Nucleus accumbens (tissue), 56 donors: Measurements from ENCODE around the gene ZNF678.
"Not testable (repeated sequence)": the region's sequence is repeated elsewhere in the genome, so short reads cannot be mapped to it uniquely, and the experiment has no call there.

Experiments
- DNase-seq, 56 donors: peaks; one replicate each; lab custom pipeline; 2025; lab: John Stamatoyannopoulos, UW

Gene ZNF678

DNA sequence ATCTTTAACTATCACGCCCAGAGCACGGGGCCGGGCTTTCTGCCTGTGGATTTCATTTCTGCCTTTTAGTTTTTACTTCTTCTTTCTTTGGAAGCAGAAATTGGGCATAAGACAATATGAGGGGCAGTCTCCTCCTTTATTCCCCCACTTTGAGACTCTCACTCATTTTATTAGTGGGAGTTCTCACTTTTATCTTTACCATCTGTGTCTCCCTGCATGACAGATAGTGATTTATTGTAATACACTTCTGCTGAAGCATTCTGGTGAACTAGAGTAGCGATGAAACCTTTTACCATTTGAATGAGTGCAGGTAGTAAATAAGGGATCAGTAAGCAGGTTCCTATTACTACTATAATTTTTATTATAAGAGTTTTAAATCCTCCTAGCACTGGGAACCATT is 26.4 kb downstream of the ZNF678 start:
- not testable (repeated sequence) for DNase-seq

DNA sequence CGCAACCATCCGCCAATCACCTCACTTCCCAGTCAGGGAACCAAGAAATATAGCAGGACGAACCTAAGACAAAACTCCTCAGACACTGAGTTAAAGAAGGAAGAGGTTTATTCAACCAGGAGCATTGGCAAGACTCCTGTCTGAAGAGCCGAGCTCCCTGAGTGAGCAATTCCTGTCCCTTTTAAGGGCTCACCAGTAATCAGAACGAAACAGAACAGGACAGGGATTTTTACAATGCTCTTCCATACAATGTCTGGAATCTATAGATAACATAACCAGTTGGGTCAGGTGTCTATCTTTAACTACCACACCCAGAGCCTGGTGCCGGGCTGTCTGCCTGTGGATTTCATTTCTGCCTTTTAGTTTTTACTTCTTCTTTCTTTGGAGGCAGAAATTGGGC is 32.9 kb downstream of the ZNF678 start:
- DNase-seq = not testable (repeated sequence)

DNA sequence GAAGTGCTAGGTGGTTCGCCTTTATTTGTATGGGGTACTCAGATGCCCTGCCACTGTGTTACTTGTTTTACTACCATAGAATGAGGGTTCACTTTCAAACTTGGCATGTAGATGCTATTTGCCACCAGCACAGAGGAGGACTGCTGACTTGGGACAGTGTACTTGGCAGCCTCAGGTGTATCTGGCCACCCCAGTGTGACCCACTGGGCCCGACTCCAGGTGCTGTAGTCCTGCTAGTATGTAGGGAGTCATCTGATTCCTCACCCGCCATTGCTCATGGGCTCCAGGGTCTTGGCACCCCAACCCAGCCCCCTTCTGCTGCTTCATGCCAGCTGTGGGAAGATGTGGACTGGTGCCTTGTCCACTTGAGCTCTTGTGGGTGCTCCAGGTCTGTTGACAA is 40.0 kb downstream of the ZNF678 start:
- no peak for DNase-seq

DNA sequence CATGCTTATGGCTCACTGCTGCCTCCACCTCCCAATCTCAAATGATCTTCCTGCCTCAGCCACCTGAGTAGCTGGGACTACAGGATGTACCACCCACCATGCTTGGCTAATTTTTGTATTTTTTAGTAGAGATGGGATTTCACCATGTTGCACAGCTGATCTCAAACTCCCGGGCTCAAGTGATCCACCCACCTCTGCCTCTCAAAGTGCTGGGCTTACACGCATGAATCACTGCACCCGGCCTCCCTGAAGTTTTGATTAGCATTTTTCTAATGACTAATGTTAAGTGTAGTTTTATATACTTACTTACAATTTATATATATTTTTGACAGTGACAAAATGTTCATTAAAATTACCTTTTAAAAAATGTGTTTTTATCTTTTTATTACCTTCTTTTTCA is 41.1 kb downstream of the ZNF678 start:
- peak in 18 of 56 donors; percentile 4 to 54 (median 22) for DNase-seq

DNA sequence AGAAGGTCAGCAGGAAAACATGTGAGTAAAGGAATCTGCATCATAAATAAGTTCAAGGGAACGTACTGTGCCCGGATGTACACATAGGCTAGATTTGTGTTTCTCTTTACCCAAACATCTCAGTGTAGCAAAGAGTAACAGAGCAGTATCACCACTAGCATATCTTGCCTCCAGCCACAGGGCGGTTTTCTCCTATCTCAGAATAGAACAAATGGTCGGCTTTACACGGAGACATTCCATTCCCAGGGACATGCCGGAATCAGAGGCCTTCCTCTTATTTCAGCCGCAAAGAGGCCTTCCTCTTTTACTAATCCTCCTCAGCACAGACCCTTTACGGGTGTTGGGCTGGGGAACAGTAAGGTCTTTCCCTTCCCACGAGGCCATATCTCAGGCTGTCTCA is 42.9 kb downstream of the ZNF678 start:
- not testable (repeated sequence) for DNase-seq

DNA sequence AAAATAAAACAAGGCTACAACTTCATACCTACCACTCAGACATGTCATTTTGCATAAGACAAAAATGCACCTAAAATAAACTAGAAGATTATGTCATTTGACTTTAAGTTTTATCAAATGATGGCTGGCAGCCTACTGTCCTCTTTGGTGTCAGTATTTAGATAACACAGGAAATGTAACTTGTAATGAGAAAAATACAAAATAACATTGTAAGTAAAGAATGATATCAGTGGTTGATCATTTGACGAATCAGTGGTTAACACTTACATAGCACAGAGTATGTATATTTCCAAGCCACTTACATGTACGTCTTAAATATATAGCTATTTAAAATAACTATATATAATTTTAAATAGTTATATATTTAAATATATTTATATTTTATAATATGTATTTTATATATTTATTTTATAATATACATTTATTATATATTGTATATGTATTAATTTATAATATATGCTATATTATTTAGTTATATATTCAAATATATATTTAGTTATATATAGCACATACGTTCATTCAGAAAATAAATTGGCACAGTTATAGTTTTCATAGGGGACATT is 44.1 kb downstream of the ZNF678 start:
- no peak for DNase-seq

DNA sequence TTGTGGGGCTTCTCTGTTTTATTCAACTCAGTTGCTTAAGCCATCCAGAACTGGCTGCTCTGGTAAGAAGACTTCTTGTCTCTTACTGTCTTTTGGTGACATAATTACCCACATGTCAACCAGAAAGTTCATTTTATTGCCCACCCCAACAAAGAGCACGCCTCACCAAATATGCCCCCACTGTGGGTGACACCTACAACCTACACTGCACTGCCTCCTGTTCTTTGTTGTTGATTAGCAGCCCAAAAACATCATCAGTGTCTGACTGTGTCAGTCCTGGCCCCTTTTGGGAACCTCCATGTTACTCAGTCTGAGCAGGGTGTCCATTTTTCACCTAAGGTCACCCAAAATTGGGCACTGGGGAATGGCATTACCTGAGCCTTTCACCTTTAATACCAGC is 49.3 kb downstream of the ZNF678 start:
- DNase-seq = no peak

DNA sequence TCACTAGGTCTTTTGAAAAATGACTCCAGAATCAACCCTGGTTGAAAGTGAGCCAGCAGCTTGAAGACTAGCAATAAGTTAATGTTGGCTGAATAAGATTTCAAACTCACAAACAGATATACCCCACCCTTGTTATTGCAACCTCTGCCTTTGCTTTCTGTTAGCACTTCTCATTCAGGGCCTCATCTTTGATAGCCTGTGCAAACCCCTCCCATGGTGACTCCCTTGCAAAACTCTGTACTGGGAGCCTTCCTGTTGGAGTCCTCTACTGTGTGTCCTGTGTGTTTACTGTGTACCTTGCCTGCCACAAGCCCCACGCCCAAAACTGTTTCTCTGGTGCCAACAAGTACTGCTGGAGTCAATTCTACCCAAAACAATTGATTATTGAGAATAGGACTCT is 50.2 kb downstream of the ZNF678 start:
- DNase-seq = no peak

DNA sequence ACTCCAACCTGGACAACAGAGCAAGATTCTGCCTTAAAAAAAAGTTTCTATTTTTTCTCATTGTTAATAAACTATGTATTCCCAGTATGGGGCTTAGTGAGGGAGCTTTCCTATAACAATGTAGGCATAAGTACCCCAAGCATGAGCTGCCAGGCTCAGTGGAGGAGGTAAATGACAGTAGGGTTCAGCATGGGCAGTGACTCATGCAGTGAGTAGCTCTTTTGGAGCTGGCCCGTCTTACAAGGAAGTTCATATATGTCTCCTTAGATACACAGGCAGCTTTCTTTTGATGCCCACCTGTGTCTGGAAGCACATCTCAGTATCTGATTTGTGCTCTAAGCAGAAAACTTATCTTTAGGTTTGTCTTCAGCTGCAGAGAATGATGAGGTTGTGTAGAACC is 57.9 kb downstream of the ZNF678 start:
- no peak for DNase-seq

DNA sequence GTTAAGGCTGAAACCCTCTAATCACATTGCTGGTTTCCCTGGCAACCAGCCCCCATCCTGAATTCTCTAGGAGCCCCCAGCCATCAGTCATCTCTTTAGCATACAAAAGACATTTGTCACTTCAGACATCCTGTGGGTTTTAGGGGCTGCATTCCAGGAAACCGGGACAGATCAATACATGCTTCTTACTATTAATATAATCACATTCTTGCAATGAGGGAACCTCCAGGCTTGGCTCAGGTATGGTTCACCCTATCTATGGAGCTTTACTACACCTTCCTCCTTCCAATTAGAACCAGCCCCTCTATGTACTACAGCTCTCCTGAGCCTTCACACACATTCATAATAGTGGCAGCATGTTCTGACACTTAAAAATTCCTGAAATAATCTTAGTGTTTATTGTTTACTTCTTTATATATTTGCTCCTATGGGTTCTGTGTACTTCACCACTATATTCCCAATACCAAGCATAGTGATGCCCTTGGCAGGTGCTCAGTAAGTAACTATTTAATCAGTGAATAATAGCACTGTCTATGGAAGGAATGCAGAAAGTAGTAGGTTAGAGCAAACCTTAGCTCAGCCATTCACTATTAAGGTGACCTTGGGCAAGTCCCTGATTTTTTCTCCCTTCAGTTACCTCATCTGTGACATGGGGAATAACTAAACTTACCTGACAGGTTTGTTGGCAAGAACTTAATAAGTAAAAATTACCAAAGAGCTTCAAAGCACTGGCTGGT is 59.6 kb downstream of the ZNF678 start:
- DNase-seq = no peak

DNA sequence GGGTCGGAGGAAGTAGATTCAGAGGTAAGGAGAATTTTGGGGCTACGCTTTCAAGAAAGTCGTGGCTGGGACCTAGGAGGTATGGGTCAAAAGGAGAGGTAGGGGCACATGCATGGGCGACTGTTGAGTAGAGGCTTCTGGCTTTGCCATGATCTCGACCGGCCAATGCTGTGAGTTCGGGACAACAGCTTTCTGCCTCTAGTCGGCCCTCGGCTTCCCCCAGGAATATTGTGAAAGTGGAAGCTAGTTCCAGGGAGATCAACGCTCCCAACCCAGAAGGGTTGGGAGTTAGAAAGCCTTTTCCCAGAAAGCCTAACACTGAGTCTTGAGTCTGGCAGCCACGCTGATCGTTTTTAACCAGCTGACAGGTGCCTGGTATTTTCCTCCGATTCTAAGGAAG is 69.0 kb downstream of the ZNF678 start:
- DNase-seq = no peak

DNA sequence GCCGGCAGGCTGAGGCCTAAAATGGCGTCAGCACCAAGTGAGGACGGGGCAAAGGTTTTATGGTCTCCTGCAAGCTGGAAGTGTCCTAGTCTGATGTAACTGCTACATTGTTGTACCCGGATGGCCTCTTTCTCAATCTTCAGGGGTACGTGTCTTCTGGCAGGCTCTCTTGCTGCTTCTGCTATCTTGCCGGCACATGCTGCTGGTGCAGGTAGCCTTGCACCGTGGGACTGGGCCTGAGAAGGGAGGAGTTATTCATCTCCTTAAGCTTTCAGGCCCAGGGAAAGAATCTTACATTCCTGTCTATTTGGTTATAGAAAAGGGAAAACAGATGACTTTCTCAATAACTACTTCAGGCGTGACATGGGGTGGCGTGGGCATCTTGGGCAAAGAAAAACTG is 72.2 kb downstream of the ZNF678 start:
- DNase-seq = no peak

DNA sequence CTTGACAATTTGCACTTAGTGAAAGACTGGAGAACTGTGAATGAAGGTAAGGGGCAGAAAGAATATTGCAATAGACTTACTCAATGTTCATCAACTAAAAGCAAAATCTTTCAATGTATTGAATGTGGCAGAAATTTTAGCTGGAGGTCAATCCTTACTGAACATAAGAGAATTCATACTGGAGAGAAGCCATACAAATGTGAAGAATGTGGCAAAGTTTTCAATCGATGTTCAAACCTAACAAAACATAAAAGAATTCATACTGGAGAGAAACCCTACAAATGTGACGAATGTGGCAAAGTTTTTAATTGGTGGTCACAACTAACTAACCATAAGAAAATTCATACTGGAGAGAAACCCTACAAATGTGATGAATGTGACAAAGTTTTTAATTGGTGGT is 91.1 kb downstream of the ZNF678 start:
- no peak for DNase-seq

DNA sequence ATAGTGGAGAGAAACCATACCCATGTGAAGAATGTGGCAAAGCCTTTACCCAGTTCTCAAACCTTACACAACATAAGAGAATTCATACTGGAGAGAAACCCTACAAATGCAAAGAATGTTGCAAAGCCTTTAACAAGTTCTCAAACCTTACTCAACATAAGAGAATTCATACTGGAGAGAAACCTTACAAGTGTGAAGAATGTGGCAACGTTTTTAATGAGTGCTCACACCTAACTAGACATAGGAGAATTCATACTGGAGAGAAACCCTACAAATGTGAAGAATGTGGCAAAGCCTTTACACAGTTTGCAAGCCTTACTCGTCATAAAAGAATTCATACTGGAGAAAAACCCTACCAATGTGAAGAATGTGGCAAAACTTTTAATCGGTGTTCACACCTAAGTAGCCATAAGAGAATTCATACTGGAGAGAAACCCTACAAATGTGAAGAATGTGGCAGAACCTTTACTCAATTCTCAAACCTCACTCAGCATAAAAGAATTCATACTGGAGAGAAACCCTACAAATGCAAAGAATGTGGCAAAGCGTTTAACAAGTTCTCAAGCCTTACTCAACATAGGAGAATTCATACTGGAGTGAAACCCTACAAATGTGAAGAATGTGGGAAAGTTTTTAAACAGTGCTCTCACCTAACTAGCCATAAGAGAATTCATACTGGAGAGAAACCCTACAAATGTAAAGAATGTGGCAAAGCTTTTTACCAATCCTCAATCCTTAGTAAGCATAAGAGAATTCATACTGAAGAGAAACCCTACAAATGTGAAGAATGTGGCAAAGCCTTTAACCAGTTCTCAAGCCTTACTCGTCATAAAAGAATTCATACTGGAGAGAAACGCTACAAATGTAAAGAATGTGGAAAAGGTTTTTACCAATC is 91.7 kb downstream of the ZNF678 start:
- no peak for DNase-seq

DNA sequence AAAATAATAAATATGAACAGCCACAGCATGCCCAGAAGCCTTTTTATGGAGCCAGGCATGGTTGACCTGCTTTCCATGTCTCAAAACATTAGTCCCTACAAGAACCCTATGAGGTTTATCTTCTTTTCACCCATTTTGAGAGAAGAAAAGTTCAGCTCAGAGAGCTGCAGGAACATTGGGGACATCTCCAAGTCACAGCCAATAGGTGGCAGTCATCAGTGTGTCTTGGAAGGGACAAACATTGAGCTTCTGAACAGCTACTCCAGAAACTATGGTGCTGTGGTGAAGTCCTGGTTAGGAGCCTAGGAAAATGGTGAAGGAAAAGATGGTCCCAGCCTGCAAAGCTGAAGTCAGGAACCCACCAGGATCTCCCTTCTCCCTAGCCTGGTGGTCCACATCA is 98.1 kb downstream of the ZNF678 start:
- no peak for DNase-seq

DNA sequence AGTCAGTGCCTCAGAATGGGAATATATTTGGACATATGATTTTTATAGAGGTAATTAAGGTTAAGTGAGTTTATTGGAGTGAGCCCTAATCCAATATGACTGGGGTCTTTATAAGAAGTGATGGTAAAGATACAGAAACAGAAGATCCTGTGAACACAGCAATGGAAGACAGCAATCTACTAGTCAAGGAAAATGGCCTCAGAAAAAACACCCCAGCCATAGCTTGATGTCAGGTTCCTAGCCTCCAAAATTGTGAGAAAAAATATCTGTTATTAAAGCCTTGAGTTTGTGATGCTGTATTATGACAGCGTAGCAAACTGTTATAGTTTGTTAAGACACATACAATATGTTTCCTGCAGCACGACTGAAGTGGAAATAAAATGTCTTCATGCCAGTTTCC is 99.6 kb downstream of the ZNF678 start:
- DNase-seq = no peak

DNA sequence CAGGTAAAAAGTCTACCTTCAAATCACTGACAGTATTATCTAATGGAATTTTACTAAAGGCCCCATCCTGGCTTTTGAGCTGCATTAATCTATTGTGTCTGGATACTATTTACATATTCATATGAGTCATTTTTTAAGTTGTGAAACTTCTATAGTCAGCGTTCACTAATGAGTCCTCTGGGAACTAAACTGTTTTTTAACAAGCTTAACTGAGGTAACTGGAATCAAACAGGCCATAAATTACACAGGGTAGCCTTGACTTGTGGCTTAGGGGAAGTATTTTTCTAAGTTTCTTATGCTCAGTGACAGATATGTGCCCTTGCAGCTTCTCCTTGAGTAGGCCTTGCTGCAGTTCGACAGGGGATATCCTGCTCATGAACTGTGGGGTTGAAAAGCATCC is 102.9 kb downstream of the ZNF678 start:
- DNase-seq = no peak

DNA sequence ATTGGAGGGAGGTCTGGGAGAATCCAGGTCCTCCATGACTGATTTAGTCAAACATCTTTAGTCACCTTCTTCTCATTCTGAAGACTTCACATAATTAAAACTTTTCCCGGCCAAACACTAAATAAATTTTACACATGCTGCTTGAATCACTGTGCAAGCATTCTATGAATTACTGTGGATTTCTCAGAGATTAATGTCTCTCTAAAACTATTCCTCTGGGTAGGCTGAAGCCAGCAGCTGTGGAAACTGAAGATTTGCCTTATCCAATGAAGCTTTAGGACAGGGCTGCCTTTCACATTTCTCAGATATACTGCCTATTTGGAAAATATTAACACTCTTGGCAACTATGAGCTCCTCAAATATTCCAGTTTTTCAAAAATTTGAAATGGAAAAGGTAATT is 110.1 kb downstream of the ZNF678 start:
- DNase-seq = no peak

DNA sequence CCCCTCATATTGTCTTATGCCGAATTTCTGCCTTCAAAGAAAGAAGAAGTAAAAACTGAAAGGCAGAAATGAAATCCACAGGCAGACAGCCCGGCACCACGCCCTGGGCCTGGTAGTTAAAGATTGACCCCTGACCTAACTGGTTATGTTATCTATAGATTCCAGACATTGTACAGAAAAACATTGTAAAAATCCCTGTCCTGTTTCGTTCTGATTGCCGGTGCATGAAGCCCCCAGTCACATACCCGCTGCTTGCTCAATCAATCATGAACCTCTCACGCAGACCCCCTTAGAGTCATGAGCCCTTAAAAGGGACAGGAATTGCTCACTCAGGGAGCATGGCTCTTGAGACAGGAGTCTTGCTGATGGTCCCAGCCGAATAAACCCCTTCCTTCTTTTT is 122.5 kb downstream of the ZNF678 start:
- DNase-seq = no peak

DNA sequence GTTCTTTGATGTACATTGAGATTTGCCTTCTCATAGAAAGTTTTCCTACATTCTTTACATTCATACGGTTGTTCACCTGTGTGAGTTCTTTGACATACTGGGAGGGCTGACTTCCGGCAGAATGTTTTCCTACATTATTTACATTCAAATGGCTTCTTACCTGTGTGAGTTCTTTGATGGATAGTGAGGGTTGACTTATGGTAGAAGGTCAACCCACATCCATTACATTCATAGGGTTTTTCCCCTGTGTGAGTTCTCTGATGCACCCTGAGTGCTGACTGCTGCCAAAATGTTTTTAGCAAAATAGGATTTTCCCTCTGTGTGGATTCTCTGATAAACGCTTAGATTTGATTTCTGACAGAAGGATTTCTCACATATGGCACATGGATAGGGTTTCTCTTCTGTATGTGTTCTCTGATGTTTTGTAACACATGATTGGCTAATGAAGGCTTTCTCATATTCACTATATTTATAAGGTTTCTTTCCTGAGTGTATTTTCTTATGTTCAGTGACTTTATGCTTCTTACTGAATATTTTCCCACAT is 134.0 kb downstream of the ZNF678 start:
- DNase-seq = no peak

DNA sequence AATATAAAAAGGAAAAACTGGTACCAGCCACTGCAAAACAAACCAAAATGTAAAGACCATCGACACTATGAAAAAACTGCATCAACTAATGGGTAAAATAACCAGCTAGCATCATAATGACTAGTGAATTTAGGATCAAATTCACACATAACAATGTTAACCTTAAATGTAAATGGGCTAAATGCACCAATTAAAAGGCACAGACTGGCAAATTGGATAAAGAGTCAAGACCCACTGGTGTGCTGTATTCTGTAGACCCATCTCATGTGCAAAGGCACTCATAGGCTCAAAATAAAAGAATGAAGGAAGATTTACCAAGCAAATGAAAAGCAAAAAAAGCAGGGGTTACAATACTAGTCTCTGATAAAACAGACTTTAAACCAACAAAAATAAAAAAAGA is 138.3 kb downstream of the ZNF678 start:
- not testable (repeated sequence) for DNase-seq
